Progenitor cell of endocrine pancreas (in vitro differentiated cells): ENCODE data around the gene GNAS. TPM values are rescaled to one million over a fixed set of nuclear protein-coding genes. Genes with fewer than 3 reads are reported as not detected.

Experiments
- DNase-seq: peaks from one replicate; pipeline ENCODE4 v3.0.0; 2021; ENCODE audit warnings: low spot score; ENCODE audit not compliant: unreplicated experiment
- H3K27ac Mint-ChIP-seq: 2 replicates; pipeline ENCODE4 v1.8.0; 2021; ENCODE audit warnings: mild to moderate bottlenecking, moderate library complexity, mixed read lengths
- H3K27me3 Mint-ChIP-seq: 2 replicates; pipeline ENCODE4 v1.8.0; 2021; ENCODE audit warnings: mixed read lengths
- H3K36me3 Mint-ChIP-seq: 2 replicates; pipeline ENCODE4 v1.8.0; 2022; ENCODE audit warnings: mixed read lengths; ENCODE audit not compliant: insufficient read depth
- H3K4me1 Mint-ChIP-seq: 2 replicates; pipeline ENCODE4 v1.8.0; 2021; ENCODE audit warnings: low read depth, mixed read lengths
- H3K4me3 Mint-ChIP-seq: 2 replicates; pipeline ENCODE4 v1.8.0; 2021; ENCODE audit warnings: low read depth, mild to moderate bottlenecking, moderate library complexity, mixed read lengths
- H3K9me3 Mint-ChIP-seq: 2 replicates; pipeline ENCODE4 v1.8.0; 2021; ENCODE audit warnings: low read depth, mixed read lengths
- CTCF ChIP-seq: fragments of 200-600 bp; sonication (generic); IDR thresholded peaks from one replicate; pipeline ENCODE4 v1.5.0; 2021; ENCODE audit warnings: antibody characterized with exemption, mild to moderate bottlenecking; ENCODE audit not compliant: unreplicated experiment
- total RNA-seq: library from RNA; stranded (reverse); gene quantifications from 2 replicates; pipeline ENCODE4 v1.2.1, GENCODE V29; 2021

Gene GNAS
- total RNA-seq, 1 donor from 2014 or later: 1,570 TPM

GRCh38 chr20:58847463-58847862 is 5.1 kb upstream of the GNAS start:
- Mint-ChIP-seq H3K9me3 (no peaks in the 10 kb centered on the region), H3K27ac (no peak overlapping the region), H3K36me3 (peaks cover 3% of the 10 kb centered on the region), H3K4me3 (no peak overlapping the region), H3K4me1 (peaks cover 20% of the 10 kb centered on the region), H3K27me3 (peaks cover 78% of the 10 kb centered on the region)
- no peak for TF ChIP-seq CTCF
- DNase-seq: no peak

- peak within 1 kb of the TSS; percentile 85 for H3K27ac Mint-ChIP-seq
- H3K36me3 Mint-ChIP-seq: peaks cover 4% of the 10 kb centered on the region
- no peak for TF ChIP-seq CTCF
- H3K27me3 Mint-ChIP-seq: peaks cover 62% of the 10 kb centered on the region
- H3K4me3 Mint-ChIP-seq: peak within 1 kb of the TSS; percentile 92
- H3K4me1 Mint-ChIP-seq: peaks cover 22% of the 10 kb centered on the region
- DNase-seq: peak; percentile 86
- H3K9me3 Mint-ChIP-seq: no peaks in the 10 kb centered on the region
Measured at GRCh38 chr20:58850693-58851174, 1.8 kb upstream of the GNAS start, which contains the start of gene GNAS-AS1. TSS of gene GNAS-AS1 (minus strand) at chr20:58850902.

- Mint-ChIP-seq H3K9me3 (no peaks in the 10 kb centered on the region), H3K27ac (peak overlapping the region; percentile 85), H3K4me3 (peak overlapping the region; percentile 92), H3K36me3 (peaks cover 1% of the 10 kb centered on the region), H3K27me3 (peaks cover 62% of the 10 kb centered on the region), H3K4me1 (peaks cover 22% of the 10 kb centered on the region)
- no peak for TF ChIP-seq CTCF
- no peak for DNase-seq
Measured at GRCh38 chr20:58851221-58851968, 1.1 kb upstream of the GNAS start.

- Mint-ChIP-seq H3K4me1 (peaks cover 22% of the 10 kb centered on the region), H3K27me3 (peaks cover 65% of the 10 kb centered on the region), H3K4me3 (peak overlapping the region; percentile 92), H3K27ac (peak overlapping the region; percentile 85), H3K9me3 (no peaks in the 10 kb centered on the region), H3K36me3 (peaks cover 1% of the 10 kb centered on the region)
- TF ChIP-seq CTCF: no peak
- no peak for DNase-seq
Measured at GRCh38 chr20:58851969-58852458, 502 bp upstream of the GNAS start.

- no peak for TF ChIP-seq CTCF
- Mint-ChIP-seq H3K27me3 (peaks cover 68% of the 10 kb centered on the region), H3K4me3 (no peak overlapping the region), H3K9me3 (no peaks in the 10 kb centered on the region), H3K4me1 (peaks cover 22% of the 10 kb centered on the region), H3K36me3 (peaks cover 1% of the 10 kb centered on the region), H3K27ac (no peak overlapping the region)
- DNase-seq: no peak
Measured at GRCh38 chr20:58853466-58853865, 950 bp downstream of the GNAS start.
